ENCODE measurements around the gene LRRC10B. TPM values are rescaled to one million over a fixed set of nuclear protein-coding genes. Genes with fewer than 3 reads are reported as not detected.

LRRC10B gene
- total and polyA plus RNA-seq, 5 experiments from 2014 or later: not detected

GRCh38 chr11:61488651-61489291 lies 19.8 kb upstream of the LRRC10B start:
- ATAC-seq (no peak), DNase-seq (no peak)
- Mint-ChIP-seq H3K4me3 (no peak overlapping the region), H3K27me3 (peaks cover 0 to 2% (median under 1%) of the 10 kb centered on the region in 5 donors), H3K4me1 (peaks cover 0 to 2% (median 0%) of the 10 kb centered on the region in 4 donors), H3K36me3 (peaks cover 0 to 8% (median 4%) of the 10 kb centered on the region in 3 donors), H3K27ac (peak overlapping the region in 1 of 10 donors; percentile 33), H3K9me3 (no peaks in the 10 kb centered on the region)
- POLR2A ChIA-PET: no interaction called here

GRCh38 chr11:61489833-61490721 lies 18.5 kb upstream of the LRRC10B start:
- H3K4me1 Mint-ChIP-seq: peaks cover 0 to 2% (median 0%) of the 10 kb centered on the region in 4 donors
- POLR2A ChIA-PET: no interaction called here
- H3K36me3 Mint-ChIP-seq: peaks cover 0 to 8% (median 2%) of the 10 kb centered on the region in 3 donors
- H3K4me3 Mint-ChIP-seq: no peak overlapping the region
- no peak overlapping the region for H3K27ac Mint-ChIP-seq
- ATAC-seq (no peak), DNase-seq (no peak)
- no peaks in the 10 kb centered on the region for H3K9me3 Mint-ChIP-seq
- peaks cover 0 to 2% (median 0%) of the 10 kb centered on the region in 5 donors for H3K27me3 Mint-ChIP-seq

DNA sequence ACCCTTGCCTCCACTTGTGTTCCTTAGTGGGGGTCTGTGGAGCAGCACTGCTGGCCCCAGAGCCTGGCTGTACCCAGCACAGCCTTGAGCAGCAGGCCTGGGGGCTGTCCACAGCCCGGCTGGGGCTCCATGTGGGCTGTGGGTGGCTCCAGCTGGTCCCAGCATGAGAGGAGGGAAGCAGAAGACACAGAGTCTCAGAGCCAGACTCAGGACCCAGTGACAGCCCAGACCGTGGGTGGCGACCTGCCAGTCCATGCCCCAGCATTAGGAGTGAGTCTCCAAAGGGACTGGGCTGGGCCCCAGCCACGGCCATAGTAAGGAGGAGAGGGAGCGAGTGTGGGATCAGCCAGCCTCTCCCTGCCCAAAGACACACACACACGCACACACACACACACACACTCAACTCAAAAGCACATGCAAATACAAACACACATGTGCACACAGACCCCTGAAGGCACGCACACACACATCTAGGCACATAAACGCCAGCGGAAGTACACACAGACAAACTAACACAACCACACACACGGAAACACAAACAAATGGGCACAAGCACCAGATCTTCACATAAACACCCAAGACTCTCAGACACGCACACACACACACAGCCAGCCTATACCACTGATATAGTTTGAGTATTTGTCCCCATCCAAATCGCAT lies 16.7 kb upstream of the LRRC10B start:
- POLR2A ChIA-PET: no interaction called here
- Mint-ChIP-seq H3K9me3 (no peaks in the 10 kb centered on the region), H3K27ac (no peak overlapping the region), H3K36me3 (peaks cover 0 to 8% (median 0%) of the 10 kb centered on the region in 3 donors), H3K4me3 (no peak overlapping the region), H3K27me3 (peaks cover 0 to 4% (median 0%) of the 10 kb centered on the region in 5 donors), H3K4me1 (peaks cover 0 to 2% (median 0%) of the 10 kb centered on the region in 4 donors)
- no peak for DNase-seq
- no peak for ATAC-seq

- peak overlapping the region in 1 of 10 donors; percentile 28 for H3K27ac Mint-ChIP-seq
- H3K36me3 Mint-ChIP-seq: no peaks in the 10 kb centered on the region
- H3K4me1 Mint-ChIP-seq: peaks cover 0 to 2% (median 0%) of the 10 kb centered on the region in 4 donors
- no peaks in the 10 kb centered on the region for H3K9me3 Mint-ChIP-seq
- DNase-seq (no peak), ATAC-seq (no peak)
- H3K4me3 Mint-ChIP-seq: no peak overlapping the region
- POLR2A ChIA-PET: no interaction called here
- H3K27me3 Mint-ChIP-seq: peaks cover 0 to 4% (median 0%) of the 10 kb centered on the region in 5 donors
Observed at GRCh38 chr11:61494381-61494961, 14.1 kb upstream of the LRRC10B start.

DNA sequence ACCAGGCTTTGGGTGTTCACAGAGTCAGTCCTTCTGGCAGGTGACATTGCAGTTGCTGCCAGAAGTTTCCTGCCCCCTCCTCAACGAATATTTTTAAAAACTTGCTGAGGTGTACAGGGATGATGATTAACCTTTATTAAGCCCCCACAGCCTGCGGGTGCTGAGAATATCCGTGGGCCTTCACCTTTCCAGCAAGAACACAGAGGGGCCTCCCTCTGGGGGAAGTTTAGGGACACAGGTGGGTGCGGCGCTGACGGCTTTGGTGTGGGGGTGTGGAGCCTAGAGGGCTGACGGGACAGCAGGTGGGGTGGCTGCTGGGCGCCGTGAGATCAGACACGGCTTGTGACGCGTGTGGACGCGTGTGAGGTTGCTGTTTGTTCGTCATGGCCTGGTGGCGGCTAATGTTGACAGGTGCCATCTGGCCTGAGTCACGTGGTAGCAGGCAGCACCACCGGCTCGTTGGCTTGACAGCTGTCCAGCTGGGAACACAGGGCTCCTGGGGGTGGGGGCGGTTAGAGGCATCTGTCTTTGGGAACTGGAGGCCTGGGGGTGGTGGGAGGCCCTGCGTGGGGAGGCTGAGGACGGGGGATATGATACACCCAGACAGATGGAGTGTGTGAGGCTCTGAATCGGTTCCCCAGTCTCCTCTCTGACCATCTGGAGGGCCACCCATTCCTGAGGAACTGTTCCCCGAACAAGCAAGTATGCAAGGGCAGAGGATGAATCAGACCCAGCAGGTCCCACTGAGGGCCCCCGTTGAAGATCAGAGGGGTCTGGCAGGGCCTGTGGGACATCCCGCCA lies 12.5 kb upstream of the LRRC10B start:
- H3K4me3 Mint-ChIP-seq: no peak overlapping the region
- ATAC-seq: no peak
- peaks cover 0 to 2% (median 0%) of the 10 kb centered on the region in 4 donors for H3K4me1 Mint-ChIP-seq
- DNase-seq: no peak
- H3K36me3 Mint-ChIP-seq: no peaks in the 10 kb centered on the region
- H3K27ac Mint-ChIP-seq: no peak overlapping the region
- peaks cover 0 to 4% (median 0%) of the 10 kb centered on the region in 5 donors for H3K27me3 Mint-ChIP-seq
- H3K9me3 Mint-ChIP-seq: no peaks in the 10 kb centered on the region
- POLR2A ChIA-PET: no interaction called here

- Mint-ChIP-seq H3K27ac (no peak overlapping the region), H3K4me3 (no peak overlapping the region), H3K36me3 (no peaks in the 10 kb centered on the region), H3K9me3 (no peaks in the 10 kb centered on the region), H3K4me1 (peaks cover 0 to 2% (median 0%) of the 10 kb centered on the region in 4 donors), H3K27me3 (peaks cover 0 to 4% (median 0%) of the 10 kb centered on the region in 5 donors)
- DNase-seq (no peak), ATAC-seq (no peak)
- POLR2A ChIA-PET: no interaction called here
Observed at GRCh38 chr11:61496602-61497400, 11.7 kb upstream of the LRRC10B start.

- Mint-ChIP-seq H3K27me3 (peaks cover 0 to 2% (median 0%) of the 10 kb centered on the region in 5 donors), H3K27ac (no peak overlapping the region), H3K9me3 (no peaks in the 10 kb centered on the region), H3K4me1 (no peaks in the 10 kb centered on the region), H3K4me3 (no peak overlapping the region), H3K36me3 (no peaks in the 10 kb centered on the region)
- no peak for DNase-seq
- ATAC-seq: no peak
- POLR2A ChIA-PET: no interaction called here
Observed at GRCh38 chr11:61497473-61497872, 11.1 kb upstream of the LRRC10B start.

DNA sequence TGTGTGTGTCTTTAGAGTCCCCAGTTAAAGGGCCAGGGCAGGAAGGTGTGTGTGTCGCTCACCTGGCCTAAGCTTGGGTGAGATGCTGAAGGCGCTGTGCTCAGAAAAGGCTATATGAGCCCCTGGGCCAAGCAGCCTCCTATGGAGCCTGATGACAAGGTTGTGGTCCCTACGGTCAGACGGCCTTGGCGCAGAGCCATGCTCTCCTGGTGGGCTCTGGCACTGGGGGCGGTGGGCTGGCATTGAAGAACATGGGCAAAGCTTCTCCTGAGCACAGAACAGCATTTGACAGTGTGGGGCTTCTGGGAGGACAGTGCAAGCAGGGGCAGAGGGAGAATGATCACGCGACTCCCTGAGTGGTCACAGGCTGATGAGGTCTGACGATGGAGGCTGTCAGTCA lies 10.7 kb upstream of the LRRC10B start:
- Mint-ChIP-seq H3K4me3 (no peak overlapping the region), H3K9me3 (no peaks in the 10 kb centered on the region), H3K4me1 (no peaks in the 10 kb centered on the region), H3K27me3 (peaks cover 0 to 2% (median 0%) of the 10 kb centered on the region in 5 donors), H3K27ac (no peak overlapping the region), H3K36me3 (no peaks in the 10 kb centered on the region)
- DNase-seq (no peak), ATAC-seq (no peak)
- POLR2A ChIA-PET: no interaction called here

DNA sequence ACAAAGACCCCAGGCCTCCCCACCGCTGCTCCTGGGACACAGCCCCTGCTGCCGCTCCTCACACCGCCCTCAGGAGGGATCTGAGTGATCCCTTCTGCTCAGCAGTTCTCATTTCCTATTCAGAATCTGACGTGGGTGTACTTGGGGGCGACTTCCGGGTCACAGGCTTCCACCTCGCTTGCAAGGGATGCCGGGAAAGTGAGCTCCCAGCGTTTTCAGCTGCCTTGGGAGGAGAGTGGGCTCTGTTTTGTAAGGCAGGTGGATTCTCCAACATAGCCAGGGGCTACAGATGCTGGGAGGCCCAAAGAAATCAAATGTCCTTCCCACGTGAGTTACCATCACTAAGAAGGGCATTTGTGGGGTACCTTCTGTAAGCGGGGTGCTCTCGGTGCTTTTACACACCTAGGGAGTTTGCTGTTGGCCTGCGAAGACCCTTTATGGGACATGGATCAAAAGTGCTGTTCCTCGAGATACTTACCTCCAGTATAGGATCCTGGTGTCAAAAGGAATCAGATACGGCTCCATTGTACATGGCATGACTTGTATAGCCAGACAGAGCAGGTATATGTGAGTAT lies 9.7 kb upstream of the LRRC10B start:
- DNase-seq: no peak
- H3K4me3 Mint-ChIP-seq: no peak overlapping the region
- peaks cover 0 to 2% (median 0%) of the 10 kb centered on the region in 5 donors for H3K27me3 Mint-ChIP-seq
- no peaks in the 10 kb centered on the region for H3K9me3 Mint-ChIP-seq
- H3K4me1 Mint-ChIP-seq: no peaks in the 10 kb centered on the region
- no peaks in the 10 kb centered on the region for H3K36me3 Mint-ChIP-seq
- no peak overlapping the region for H3K27ac Mint-ChIP-seq
- ATAC-seq: no peak
- POLR2A ChIA-PET: interaction anchor here (0.7 kb wide), 1 partner anchor 61 kb away, joined by 7 read pairs; no protein-coding TSS in a partner anchor

DNA sequence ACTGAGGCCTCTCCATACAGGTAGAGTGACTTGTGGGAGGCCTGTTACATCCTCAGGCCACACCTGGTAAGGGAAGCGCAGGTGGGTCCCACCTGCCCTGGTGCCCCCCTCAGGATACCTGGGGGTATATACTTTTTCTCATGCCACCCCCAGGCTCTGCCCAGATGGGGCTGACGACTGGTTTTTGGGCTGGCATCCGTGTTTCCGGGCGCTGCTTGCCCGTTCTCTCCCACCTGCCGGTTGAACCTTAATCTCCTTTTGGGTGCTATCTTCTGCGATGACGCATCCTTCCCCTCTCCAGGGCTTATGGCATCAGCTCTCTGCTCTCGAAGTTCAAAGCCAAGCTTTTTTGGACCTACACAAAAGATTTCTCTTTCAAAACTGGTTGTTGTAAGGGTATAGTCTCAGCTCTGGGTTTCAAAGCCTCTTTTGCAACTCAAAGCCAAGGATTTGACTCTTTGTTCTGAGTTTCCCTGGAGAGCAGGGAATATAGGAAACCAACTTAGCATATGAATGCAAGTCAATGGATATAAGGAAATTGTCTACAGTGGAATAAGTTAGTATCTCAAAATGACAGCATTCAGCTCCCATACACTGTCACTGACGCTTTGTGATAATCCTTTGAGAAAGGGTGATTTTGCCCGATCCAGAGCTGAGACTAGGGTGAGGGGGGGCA lies 8.6 kb upstream of the LRRC10B start:
- H3K36me3 Mint-ChIP-seq: no peaks in the 10 kb centered on the region
- no peak overlapping the region for H3K27ac Mint-ChIP-seq
- DNase-seq (no peak), ATAC-seq (no peak)
- POLR2A ChIA-PET: no interaction called here
- no peak overlapping the region for H3K4me3 Mint-ChIP-seq
- peaks cover 0 to 5% (median 3%) of the 10 kb centered on the region in 5 donors for H3K27me3 Mint-ChIP-seq
- no peaks in the 10 kb centered on the region for H3K9me3 Mint-ChIP-seq
- H3K4me1 Mint-ChIP-seq: no peaks in the 10 kb centered on the region

GRCh38 chr11:61502522-61502921 lies 6.0 kb upstream of the LRRC10B start:
- H3K9me3 Mint-ChIP-seq: no peaks in the 10 kb centered on the region
- no peak for ATAC-seq
- DNase-seq: no peak
- no peaks in the 10 kb centered on the region for H3K36me3 Mint-ChIP-seq
- POLR2A ChIA-PET: no interaction called here
- peaks cover 10 to 28% (median 17%) of the 10 kb centered on the region in 5 donors for H3K27me3 Mint-ChIP-seq
- no peak overlapping the region for H3K4me3 Mint-ChIP-seq
- no peak overlapping the region for H3K27ac Mint-ChIP-seq
- peaks cover 0 to under 1% (median 0%) of the 10 kb centered on the region in 4 donors for H3K4me1 Mint-ChIP-seq

All from naive thymus-derived CD8-positive, alpha-beta T cell (primary cell).